ENCODE results near the gene PTPRA.

- TF ChIP-seq EZH2phosphoT487 (IDR thresholded peaks at IDR 0.05; ENCODE audit: low read depth, severe bottlenecking, unreplicated experiment) (no peak), CTCF (IDR thresholded peaks at IDR 0.05; ENCODE audit: poor library complexity) (no peak)
Observed at GRCh38 chr20:2984028-2984501, 110.8 kb downstream of the PTPRA start.

All from hepatocyte (in vitro differentiated cells).